SIG-M5 (cell line): ENCODE results near the gene FHOD1.
A peak's percentile ranks its signal among the peaks of the same experiment; 100 is the strongest.

Source experiments
- DNase-seq: peaks from one replicate; lab custom pipeline; 2025; lab: John Stamatoyannopoulos, UW

Gene FHOD1

DNA sequence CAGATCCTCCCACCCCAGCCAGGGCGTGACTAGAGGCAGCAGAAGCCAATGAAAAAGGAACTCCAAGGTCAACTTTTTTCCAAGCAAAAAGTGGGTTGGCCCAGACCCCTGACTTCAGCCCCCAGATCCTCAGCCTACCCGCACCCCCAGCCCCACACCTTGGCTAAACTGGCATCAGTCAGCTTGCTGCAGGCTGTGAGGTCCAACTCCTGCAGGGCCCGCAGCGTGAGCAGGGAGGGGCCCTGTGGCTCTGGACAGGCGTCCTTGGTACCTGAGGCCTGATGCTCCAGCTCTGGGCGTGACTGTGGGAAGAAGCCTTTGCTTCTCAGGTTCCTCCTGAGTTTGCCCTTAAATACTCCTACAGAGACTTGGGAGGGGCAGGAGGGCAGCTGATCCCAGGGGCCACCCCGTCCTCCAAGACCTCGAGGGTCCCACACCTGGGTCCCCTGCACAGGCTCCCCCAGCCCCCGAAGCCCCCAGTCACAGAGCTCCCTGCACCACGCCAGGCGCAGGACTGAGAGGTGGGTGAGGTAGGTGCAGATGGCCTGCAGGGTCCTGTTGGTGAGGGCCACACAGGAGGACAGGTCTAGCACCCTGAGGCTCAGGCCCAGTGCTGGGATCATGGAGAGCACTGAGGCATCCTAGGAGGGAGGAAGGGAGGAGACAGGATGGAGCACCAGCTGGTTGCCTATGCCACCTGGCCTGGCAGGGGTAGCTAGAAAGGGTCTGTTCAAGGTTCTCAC lies 39.0 kb downstream of the FHOD1 start:
- DNase-seq = no peak

DNA sequence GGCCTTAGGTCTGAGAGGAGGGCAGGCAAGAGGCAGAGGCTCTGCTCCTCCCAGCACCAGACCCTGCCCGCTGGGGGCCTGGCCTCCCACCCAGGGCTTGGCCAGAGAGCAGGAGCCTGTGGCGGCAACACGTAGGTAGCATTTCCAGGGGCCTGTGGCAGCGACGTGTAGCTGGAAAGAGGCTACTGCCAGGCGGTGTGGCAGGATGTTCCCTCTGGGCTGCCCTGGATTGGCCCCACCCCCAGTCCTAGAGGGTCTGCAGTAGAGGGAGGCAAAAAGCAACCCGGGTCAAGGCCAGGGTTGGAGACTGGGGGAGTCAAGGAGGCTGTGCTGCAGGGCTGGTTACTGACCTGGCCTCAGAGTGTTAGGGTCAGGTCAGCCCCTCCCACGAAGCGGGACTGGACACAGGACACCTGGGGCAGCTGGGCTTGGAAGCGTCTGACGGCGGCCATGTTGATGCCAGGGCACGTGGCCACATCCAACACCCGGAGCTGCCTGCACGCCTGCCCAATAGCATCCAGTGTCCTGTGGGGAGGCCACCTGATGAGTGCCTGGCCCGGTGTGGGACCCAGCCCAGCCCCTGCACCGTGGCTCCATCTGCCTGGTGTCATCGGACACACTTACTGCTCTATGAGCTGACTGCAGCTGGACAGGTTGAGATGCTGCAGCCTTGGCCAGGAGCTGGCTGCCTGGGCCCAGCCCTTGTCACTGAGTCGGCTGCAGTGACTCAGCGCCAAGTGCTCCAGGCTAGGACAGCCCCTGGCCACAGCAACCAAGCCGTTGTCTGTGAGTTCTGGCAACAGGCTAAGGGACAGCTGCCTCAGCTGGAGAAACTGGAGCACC lies 39.8 kb downstream of the FHOD1 start:
- DNase-seq = no peak

DNA sequence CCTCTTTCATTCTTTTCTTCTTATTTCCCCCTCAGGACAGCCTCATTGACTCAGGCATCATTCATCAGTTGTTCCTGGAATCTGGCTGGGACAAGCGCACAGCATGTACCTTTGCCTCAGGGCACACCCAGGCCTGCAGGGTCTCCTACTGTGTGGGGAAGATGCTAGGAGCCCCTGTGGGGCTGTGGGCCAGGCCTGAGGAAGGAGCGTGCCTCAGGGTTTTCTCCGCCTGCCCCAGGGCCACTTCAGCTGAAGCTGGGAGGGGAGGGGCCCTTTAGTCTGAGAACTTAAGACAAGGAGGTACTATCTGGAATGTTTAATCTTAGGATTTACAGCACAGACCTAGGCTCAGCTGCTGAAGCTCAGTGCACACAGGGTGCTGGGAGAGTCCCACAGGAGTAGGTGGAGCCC lies 40.4 kb downstream of the FHOD1 start:
- DNase-seq = no peak

DNA sequence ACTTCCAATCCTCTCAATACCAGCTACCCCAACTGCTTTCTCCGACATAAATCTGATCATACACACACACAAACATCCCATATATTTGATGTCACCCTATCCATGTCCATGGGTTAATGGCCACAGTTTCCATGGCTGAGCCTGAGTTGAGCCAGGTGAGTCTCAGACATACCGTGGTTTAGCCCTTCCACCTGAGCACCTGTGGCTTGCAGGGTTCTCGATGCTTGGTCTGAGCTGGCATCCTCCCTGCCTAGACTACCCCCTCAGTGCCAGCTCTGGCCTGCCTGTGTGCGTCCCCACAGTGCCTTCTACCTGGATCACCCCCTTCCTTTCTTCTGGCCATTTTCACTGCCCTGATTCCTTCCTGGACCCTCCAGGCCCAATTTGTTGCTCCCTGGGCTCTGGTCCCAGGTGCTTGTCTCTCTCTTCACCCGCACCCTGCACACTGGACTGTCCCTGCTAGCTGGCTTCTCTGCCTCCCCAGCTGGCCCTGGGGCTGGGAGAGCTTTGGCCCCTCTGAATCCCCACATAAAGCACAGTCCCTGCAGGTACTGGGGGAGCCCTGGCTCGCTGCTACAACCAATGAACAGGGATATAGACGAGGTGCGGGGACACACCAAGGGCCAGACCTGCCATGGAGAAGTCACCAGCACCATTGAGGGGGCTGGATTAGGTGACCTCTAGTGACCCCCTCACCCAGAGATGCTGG lies 41.0 kb downstream of the FHOD1 start:
- no peak for DNase-seq

DNA sequence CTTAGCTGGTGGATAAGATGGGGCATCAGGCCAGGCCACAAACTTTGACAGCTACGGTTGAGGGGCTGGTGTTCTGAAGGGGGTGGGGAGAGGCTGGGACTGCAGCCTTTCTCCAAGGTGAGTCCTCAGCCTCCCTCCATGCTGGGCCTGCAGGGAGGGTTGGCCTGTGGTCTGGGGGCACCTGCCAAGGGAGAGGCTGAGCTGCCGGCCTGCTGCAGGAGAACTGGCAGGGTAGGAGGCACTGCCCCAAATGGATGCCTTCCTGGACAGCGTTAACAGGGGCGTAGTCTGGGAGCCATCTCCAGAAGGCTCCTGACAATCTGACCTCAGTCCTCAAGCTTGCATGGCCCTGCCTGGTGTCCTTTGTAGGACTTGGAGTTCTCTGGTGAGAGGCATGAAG lies 43.2 kb downstream of the FHOD1 start:
- DNase-seq = no peak

DNA sequence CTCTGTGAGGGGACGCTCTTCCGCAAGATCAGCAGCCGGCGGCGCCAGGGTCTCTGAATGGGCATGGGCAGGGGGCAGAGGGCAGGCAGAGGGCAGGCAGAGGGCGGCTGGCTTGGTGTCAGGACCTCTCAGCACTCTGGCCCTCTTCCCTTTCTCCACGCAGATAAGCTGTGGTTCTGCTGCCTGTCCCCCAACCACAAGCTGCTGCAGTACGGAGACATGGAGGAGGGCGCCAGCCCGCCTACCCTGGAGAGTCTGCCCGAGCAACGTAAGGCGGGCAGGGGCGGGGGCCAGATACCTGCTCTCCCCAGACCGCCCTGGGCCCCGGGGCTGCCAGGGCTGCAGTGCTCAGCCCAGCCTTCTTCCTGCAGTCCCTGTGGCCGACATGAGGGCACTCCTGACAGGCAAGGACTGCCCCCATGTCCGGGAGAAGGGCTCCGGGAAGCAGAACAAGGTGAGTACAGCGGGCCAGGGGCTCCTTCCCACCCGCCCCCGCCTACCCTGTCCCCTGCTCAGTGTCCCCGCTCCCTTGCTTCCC lies 44.3 kb downstream of the FHOD1 start:
- DNase-seq = no peak

DNA sequence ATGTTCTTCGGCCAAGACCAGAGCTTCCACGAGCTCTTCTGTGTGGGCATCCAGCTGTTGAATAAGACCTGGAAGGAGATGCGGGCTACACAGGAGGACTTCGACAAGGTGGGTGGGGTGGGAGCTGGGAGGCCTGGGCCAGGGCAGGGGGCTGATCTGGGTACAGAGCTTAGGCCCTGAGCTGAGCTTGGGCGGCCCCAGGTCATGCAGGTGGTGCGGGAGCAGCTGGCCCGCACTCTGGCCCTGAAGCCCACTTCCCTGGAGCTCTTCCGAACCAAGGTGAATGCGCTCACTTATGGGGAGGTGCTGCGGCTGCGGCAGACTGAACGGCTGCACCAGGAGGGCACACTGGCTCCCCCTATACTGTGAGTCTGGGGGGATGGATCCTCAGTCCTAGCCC lies 44.9 kb downstream of the FHOD1 start:
- DNase-seq = no peak

DNA sequence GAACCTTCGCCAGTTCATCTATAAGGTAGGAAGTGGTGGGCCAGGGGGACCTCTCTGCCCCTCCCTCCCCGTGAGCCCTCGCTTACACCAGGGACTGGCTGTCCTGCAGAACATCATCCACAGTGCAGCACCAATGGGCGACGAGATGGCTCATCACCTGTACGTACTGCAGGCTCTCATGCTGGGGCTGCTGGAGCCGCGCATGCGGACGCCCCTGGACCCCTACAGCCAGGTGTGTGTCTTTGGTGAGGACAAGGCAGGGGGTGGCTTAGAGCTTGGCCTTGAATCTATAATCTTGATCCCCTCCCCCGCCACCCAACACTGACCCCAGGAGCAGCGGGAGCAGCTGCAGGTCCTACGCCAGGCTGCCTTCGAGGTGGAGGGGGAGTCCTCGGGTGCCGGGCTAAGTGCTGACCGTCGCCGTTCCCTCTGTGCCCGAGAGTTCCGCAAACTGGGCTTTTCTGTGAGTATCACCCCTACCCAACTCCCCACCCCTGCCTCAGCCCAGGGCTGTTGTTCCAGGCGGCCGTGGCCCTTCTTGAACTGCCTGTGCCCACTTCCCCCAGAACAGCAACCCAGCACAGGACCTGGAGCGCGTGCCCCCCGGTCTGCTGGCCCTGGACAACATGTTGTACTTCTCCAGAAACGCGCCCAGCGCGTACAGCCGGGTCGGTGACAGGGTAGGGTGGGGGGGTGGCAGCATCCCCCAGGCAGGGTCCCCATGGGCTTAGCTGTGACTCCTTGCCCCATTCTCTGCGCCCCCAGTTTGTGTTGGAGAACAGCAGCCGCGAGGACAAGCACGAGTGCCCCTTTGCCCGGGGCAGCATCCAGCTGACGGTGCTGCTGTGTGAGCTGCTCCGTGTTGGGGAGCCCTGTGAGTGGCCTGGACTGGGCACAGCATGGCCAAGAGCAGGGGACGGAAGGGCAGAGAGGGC lies 45.6 kb downstream of the FHOD1 start:
- no peak for DNase-seq

DNA sequence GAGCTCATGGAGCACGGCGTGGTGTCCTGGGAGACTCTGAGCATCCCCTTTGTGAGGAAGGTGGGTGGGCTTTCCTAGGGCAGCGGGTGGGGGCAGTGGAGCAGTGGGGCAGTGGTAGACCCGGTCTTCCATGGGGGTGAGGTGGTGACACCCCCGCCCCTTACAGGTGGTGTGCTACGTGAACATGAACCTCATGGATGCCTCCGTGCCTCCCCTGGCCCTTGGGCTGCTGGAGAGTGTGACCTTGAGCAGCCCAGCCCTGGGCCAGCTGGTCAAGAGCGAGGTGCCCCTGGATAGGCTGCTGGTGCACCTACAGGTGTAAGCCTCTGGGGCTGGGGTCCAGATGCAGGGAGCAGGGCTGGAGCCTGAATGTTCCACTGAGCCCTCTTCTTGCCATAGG lies 46.8 kb downstream of the FHOD1 start:
- DNase-seq = no peak

DNA sequence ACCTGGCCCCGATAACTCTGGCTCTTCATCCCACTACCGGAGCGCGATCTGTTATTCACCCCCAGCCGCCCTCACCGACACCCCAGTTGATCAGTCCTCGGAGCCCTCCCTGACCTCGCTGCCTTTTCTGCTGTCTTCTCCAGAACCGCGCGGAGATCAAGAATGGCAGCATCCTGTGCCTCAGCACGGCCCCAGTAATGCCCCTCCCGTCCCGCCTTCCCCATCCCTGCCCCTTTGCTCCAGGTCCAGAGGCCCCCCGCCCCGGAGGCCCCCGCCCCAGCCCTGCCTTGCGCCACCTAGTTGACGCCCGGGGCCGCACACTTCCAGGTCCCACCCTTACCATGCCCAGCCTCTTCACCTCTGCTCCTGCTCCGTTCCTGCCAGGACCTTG lies 47.5 kb downstream of the FHOD1 start:
- no peak for DNase-seq

DNA sequence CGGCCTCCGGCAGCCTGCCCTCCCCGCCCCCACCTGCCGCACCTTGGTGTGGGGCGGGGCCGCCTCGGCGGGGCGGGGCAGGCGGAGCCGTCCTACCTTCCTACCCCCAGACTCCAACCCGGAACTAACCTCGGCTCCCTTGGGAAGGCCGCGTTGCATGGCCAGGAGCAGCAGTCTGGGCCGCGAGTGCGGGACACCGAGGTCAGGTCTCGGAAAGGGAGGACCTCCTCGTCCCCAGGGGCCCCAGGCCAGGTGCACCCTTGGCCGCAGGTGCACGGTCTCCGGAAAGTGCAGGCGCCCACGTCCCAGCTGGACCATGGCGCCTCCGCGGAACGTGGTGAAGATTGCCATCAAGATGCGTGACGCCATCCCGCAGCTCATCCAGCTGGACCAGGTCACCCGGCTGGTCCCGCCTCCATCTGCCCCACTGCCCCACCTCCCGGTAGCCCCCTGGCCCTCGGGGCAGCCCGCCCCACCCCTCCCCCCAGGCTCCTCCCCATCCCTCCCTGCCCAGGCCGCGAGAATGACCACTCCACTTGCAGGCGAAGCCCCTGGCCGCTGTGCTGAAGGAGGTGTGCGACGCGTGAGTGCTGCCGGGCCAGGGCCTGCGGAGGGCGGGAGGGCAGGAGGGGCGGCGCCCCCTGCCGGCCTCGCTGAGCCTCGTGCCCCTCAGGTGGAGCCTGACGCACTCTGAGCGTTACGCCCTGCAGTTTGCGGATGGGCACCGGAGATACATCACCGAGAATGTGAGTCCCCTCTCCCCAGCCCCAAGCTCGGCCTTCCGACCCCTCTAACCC lies 48.1 kb downstream of the FHOD1 start, which contains the start of gene ELMO3:
TSS of gene ELMO3 (plus strand) at position 121 of the 797 bp plus-strand sequence. CDS start at position 317, 196 bp downstream.
- DNase-seq = no peak

DNA sequence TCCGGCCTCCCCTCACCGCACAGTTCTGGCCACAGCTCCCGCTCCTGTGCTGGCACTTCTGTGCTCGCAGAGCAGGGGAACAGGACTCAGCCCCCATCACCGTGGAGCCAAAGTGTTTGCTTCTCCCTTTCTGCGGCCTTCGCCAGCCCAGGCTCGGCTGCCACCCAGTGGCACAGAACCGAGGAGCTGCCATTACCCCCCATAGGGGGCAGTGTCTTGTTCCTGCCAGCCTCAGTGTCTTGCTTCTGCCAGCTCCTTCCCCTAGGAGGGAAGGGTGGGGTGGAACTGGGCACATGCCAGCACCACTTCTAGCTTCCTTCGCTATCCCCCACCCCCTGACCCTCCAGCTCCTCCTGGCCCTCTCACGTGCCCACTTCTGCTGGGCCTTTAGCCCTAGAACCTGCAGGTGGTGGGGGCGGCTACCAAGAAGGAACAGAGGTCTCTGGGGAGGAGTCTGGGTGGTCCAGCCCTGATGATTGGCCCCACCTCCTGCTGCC lies 49.0 kb downstream of the FHOD1 start:
- no peak for DNase-seq

DNA sequence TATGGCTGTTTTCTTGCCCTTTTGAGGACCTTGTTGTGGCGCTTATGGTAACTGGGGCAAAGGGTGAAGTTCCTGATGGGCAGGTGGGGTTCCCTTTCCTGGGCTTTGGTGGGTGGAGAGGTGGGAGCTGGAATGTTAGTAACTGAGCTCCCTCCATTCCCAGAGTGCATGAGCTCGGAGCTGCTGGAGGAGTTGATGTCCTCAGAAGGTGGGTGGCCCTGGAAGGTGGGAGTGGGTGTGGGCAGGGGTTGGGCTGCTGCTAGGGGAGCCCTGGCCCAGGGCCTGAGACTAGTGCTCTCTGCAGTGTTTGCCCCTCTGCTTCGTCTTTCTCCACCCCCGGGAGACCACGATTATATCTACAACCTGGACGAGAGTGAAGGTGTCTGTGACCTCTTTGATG lies 49.6 kb downstream of the FHOD1 start:
- no peak for DNase-seq

DNA sequence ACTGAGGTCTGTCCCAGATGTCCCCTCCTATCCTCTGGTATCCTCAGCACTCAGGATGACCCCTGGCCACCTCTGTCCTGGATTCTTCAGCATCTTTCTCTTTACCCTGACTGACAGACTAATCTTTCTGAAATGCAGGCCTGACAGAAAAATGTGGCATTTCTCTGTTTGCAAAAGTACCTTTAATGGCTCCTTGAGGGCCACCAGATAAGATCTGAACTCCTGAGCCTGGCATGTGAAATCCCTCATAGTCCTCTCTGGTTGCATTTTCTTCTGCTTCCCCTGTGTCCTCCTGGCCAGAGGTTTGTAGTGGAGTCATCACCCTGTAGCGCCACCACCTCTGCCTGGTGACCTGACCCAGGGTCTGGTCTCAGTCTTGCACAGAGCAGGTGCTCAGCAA lies 50.4 kb downstream of the FHOD1 start:
- DNase-seq = no peak

DNA sequence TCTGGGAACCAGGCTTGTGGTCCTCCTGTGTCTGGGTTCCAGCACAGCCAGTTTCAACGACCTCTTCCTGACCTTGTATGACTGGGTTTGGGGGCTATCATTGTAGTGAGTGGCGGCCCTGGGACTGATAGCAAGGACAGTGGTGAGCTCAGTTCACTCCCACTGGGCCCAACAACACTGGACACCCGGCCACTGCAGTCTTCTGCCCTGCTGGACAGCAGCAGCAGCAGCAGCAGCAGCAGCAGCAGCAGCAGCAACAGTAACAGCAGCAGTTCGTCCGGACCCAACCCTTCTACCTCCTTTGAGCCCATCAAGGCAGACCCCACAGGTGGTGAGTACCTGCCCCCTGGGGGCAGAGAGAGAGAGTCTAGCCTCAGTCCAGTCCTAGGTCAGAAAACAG lies 51.6 kb downstream of the FHOD1 start:
- DNase-seq = no peak

DNA sequence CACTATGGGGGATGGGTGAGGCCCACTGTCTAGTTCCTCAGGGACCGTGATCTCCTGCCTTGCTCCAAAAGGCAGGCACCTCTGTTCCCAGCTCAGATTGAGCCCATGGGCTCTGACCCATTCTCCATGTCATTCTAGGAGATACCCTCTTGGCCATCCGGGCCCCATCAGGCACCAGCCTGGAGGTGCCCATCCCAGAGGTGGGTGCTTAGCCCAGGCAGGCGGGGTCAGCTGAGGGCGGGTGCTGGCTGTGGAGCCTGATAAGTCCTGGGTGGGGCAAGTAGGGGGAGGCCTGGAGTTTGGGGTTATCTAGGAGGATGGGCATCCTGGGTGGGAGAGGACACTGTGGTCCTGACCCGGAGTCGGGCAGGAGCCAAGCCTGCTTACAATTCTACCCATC lies 53.0 kb downstream of the FHOD1 start:
- no peak for DNase-seq

DNA sequence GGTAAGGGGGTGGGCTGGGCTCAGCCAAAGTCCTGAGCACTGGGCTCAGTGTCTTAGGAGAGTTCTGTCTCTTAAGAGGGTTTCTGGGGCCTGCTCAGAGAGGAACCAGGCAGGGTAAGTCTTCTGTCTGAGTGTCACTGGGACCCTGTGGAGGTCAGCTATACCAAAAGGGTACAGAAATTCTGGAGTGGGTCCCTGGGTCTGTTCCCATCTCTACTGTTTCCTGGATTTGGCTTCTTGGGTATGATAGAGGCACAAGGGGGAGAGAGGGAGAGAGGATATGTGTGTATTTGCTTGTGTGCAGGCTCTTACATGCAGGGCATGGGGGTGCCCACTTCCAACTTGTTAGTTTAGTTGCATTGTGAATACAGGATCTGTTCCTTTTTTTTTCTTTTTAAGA lies 53.7 kb downstream of the FHOD1 start:
- DNase-seq = no peak

DNA sequence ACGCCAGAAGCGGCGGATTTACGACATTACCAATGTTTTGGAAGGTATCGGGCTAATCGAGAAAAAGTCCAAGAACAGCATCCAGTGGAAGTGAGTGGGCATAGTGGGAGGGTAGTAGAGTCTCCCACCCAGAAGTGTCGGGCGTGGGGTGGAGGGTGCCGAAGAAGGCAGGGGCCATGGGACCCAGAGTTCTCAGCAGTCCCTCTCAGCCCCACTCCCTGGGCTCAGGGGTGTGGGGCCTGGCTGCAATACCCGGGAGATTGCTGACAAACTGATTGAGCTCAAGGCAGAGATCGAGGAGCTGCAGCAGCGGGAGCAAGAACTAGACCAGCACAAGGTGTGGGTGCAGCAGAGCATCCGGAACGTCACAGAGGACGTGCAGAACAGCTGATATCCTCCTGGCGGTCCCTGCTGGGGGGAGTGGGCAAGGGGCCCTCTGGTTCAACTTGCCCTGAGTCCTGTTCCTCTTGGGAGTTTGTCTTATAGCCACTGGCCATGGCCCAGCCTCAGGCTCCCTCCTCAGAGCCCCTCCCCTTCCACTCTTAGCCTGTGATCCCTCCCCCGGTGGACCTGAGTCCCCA lies 54.4 kb downstream of the FHOD1 start:
- no peak for DNase-seq

DNA sequence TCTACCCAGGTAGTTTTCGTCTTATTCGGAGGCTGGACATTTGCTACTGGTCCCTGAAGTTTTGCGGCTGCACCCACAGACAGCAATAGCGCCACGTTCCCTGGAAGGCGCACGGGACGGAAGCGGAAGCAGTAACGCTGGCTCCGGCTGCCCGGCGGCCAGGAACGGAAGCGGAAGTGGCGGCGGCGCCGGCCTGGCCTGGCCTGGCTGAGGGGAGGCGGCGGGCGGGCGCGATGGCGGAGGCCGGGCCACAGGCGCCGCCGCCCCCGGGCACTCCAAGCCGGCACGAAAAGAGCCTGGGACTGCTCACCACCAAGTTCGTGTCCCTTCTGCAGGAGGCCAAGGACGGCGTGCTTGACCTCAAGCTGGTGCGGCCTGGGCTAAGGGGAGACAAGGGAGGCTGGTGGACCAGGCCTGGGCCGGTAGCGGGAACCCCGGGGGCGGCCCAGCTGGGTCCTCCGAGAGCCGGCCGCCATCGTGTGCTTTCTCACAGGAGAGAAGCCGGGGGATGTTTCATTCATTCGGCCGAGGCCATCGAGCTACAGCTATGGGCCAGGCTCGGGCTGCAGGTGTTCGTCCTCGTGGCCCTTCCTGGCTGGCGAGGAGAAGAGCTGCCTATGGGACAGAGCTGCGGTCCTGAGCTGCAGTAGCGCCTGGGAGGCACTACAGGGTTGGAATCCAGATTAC lies 55.1 kb downstream of the FHOD1 start, which contains the start of gene E2F4:
TSS of gene E2F4 (plus strand) at position 161 of the 687 bp plus-strand sequence. CDS start at position 234, 73 bp downstream.
- DNase-seq = peak; percentile 35
